Gastrocnemius medialis (tissue), 4 donors: ENCODE measurements around the gene EPM2A. TPM values are rescaled to one million over a fixed set of nuclear protein-coding genes. Genes with fewer than 3 reads are reported as not detected.

Source experiments
- ATAC-seq, 2 donors: fragments of 150-250 bp; one replicate each; pipeline ENCODE4 v1.9.1; 2016
- DNase-seq, 2 donors: peaks; one replicate each; pipeline ENCODE4 v3.0.0-alpha.2; 2019
- H3K27ac ChIP-seq, 4 donors: fragments of 200-600 bp; sonication (generic); 1 replicate in 1 of 4; 2 replicates in 3 of 4; pipeline ENCODE4 v1.5.1; 2016 to 2018; ENCODE audit warnings: mild to moderate bottlenecking in 2 of 4, moderate library complexity in 1 of 4
- H3K27me3 ChIP-seq, 3 donors: fragments of 200-600 bp; sonication (generic) in 2 of 3; 1 replicate in 1 of 3; 2 replicates in 2 of 3; pipeline versions ENCODE4 v1.5.1 to v1.6.0; 2016 to 2019; ENCODE audit warnings: mild to moderate bottlenecking in 1 of 3, moderate library complexity in 1 of 3
- H3K36me3 ChIP-seq, 2 donors: fragments of 200-600 bp; sonication (generic) in 1 of 2; one replicate each; pipeline ENCODE4 v1.5.1; 2017 to 2018
- H3K4me1 ChIP-seq, 2 donors: fragments of 200-600 bp; sonication (generic) in 1 of 2; one replicate each; pipeline ENCODE4 v1.5.1; 2016 to 2017; ENCODE audit warnings: mild to moderate bottlenecking in 2 of 2
- H3K4me3 ChIP-seq, 4 donors: fragments of 200-600 bp; sonication (generic) in 3 of 4; 1 replicate in 1 of 4; 2 replicates in 3 of 4; pipeline ENCODE4 v1.5.1; 2016 to 2019; ENCODE audit warnings: mild to moderate bottlenecking in 2 of 4
- H3K9me3 ChIP-seq, 3 donors: fragments of 200-600 bp; sonication (generic) in 2 of 3; 1 replicate in 1 of 3; 2 replicates in 2 of 3; pipeline ENCODE4 v1.5.1; 2016 to 2019
- CTCF ChIP-seq, 5 experiments: fragments of 450-650 bp in 3 of 5; fragments of 200-600 bp in 2 of 5; sonication (generic) in 2 of 5; IDR thresholded peaks in 4 of 5; conservative IDR thresholded peaks in 1 of 5; 1 replicate in 4 of 5; 2 replicates in 1 of 5; pipeline ENCODE4 v1.5.1; 2016 to 2019; ENCODE audit warnings: antibody characterized with exemption in 5 of 5, mild to moderate bottlenecking in 3 of 5, moderate library complexity in 3 of 5
- POLR2A ChIP-seq, 2 donors: fragments of 450-650 bp; IDR thresholded peaks; one replicate each; pipeline ENCODE4 v1.6.1; 2017; ENCODE audit warnings: antibody characterized with exemption in 2 of 2, mild to moderate bottlenecking in 2 of 2, moderate library complexity in 2 of 2
- in situ Hi-C, 4 donors: fragments of 200-750 bp; cut with MboI; loops; one replicate each; pipeline versions ENCODE4 v1.15.0 to v1.8.0; 2017; ENCODE audit warnings: low sequenced_read_pairs in 4 of 4
- intact Hi-C: fragments of 100-400 bp; cut with DNase I; formaldehyde crosslinking; loops from one replicate; pipeline ENCODE4 v1.15.1; 2023; ENCODE audit warnings: low total_unique reads
- total RNA-seq, 4 donors: library from RNA; depleted of rRNA; stranded (reverse); fragments of >200 nt; gene quantifications; one replicate each; pipeline versions ENCODE4 v1.1.0 to v1.2.3, GENCODE V29; 2016

EPM2A gene
- total RNA-seq, 4 donors from 2014 or later, result 51.9 to 100.0 (median 68.2) TPM

- H3K27ac ChIP-seq, result no peak overlapping the region
- H3K4me3 ChIP-seq, result no peak overlapping the region
- DNase-seq, result no peak
- peaks cover 21 to 27% of the 10 kb centered on the region in 2 donors for H3K4me1 ChIP-seq
- no peaks in the 10 kb centered on the region for H3K36me3 ChIP-seq
- H3K9me3 ChIP-seq, result no peaks in the 10 kb centered on the region
- in situ Hi-C loops (no loop called here), intact Hi-C loops (no loop called here)
- no peak for TF ChIP-seq CTCF (IDR thresholded peaks at IDR 0.05 in 4 of 5, conservative IDR thresholded peaks at IDR 0.05 in 1 of 5)
- no peak for TF ChIP-seq POLR2A (IDR thresholded peaks at IDR 0.05)
- no peaks in the 10 kb centered on the region for H3K27me3 ChIP-seq
- ATAC-seq, result no peak
These were observed 46.8 kb downstream of the EPM2A start for GRCh38 chr6:145688493-145688905.

DNA sequence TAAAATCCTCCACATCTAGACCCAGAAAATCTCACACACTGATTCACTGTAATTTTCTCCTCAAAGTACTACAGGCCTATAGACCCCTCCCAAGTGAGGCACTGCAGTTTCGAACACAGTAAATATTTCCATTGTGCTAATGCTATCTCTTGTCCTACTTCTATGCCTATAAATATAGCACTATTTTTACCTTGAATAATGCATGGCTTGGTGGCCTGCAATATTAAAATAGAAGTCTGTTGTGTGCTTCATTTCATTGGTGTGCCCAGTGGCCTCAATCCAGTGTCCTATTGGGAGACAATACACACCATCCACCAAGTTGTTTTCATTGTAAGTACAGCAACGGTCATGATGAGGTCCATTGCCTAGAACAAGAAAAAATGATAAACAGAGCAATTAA, 49.4 kb downstream of the EPM2A start:
- H3K27ac ChIP-seq, result peak overlapping the region in 2 of 4 donors; percentile 1 to 25
- no peak for DNase-seq
- H3K36me3 ChIP-seq, result peaks cover 0 to 13% of the 10 kb centered on the region in 2 donors
- in situ Hi-C loops (no loop called here), intact Hi-C loops (no loop called here)
- no peaks in the 10 kb centered on the region for H3K9me3 ChIP-seq
- TF ChIP-seq CTCF (IDR thresholded peaks at IDR 0.05 in 4 of 5, conservative IDR thresholded peaks at IDR 0.05 in 1 of 5), result no peak
- TF ChIP-seq POLR2A (IDR thresholded peaks at IDR 0.05), result no peak
- ATAC-seq, result no peak
- no peaks in the 10 kb centered on the region for H3K27me3 ChIP-seq
- H3K4me1 ChIP-seq, result peaks cover 21 to 27% of the 10 kb centered on the region in 2 donors
- H3K4me3 ChIP-seq, result no peak overlapping the region

DNA sequence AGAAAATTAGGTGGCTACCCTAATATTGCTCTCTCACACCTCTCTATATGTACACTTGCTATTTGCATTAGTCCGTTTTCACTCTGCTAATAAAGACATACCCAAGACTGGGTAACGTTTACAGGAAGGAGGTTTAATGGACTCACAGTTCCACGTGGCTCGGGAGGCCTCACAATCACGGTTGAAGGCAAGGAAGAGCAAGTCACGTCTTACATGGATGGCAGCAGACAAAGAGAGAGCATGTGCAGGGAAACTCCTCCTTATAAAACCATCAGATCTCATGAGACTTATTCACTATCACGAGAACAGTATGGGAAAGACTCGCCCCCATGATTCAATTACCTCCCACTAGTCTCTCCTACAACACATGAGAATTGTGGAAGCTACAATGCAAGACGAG, 53.4 kb downstream of the EPM2A start:
- H3K4me1 ChIP-seq, result peaks cover 13 to 14% of the 10 kb centered on the region in 2 donors
- H3K36me3 ChIP-seq, result peaks cover 0 to 23% of the 10 kb centered on the region in 2 donors
- TF ChIP-seq CTCF (IDR thresholded peaks at IDR 0.05 in 4 of 5, conservative IDR thresholded peaks at IDR 0.05 in 1 of 5), result no peak
- no peak for TF ChIP-seq POLR2A (IDR thresholded peaks at IDR 0.05)
- no peak overlapping the region for H3K4me3 ChIP-seq
- DNase-seq (no peak), ATAC-seq (no peak)
- intact Hi-C loops (no loop called here), in situ Hi-C loops (no loop called here)
- no peaks in the 10 kb centered on the region for H3K9me3 ChIP-seq
- no peak overlapping the region for H3K27ac ChIP-seq
- no peaks in the 10 kb centered on the region for H3K27me3 ChIP-seq

DNA sequence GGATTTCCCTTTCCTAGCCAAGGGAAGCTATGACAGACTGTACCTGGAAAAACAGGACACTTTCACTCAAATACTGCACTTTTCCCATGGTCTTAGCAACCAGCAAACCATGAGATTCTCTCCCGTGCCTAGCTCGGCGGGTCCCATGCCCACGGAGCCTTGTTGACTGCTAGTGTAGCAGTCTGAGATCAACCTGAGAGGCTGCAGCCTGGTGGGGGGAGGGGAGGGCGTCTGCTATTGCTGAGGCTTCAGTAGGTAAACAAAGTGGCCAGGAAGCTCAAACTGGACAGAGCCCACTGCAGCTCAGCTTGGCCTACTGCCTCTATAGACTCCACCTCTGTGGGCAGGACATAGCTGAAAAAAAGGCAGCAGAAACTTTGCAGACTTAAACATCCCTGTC, 61.8 kb downstream of the EPM2A start:
- no peaks in the 10 kb centered on the region for H3K27me3 ChIP-seq
- DNase-seq (no peak), ATAC-seq (no peak)
- intact Hi-C loops (no loop called here), in situ Hi-C loops (no loop called here)
- no peak overlapping the region for H3K4me3 ChIP-seq
- H3K36me3 ChIP-seq, result peaks cover 0 to under 1% of the 10 kb centered on the region in 2 donors
- TF ChIP-seq POLR2A (IDR thresholded peaks at IDR 0.05) (no peak), CTCF (IDR thresholded peaks at IDR 0.05 in 4 of 5, conservative IDR thresholded peaks at IDR 0.05 in 1 of 5) (no peak)
- H3K27ac ChIP-seq, result no peak overlapping the region
- H3K4me1 ChIP-seq, result no peaks in the 10 kb centered on the region
- H3K9me3 ChIP-seq, result no peaks in the 10 kb centered on the region

- ATAC-seq (no peak), DNase-seq (no peak)
- H3K27ac ChIP-seq, result peak overlapping the region in 1 of 4 donors; percentile 12
- H3K36me3 ChIP-seq, result peaks cover 0 to 4% of the 10 kb centered on the region in 2 donors
- intact Hi-C loops, result no loop called here
- no peaks in the 10 kb centered on the region for H3K9me3 ChIP-seq
- no peaks in the 10 kb centered on the region for H3K27me3 ChIP-seq
- H3K4me3 ChIP-seq, result no peak overlapping the region
- no peaks in the 10 kb centered on the region for H3K4me1 ChIP-seq
- in situ Hi-C loops, result no loop called here
- TF ChIP-seq CTCF (IDR thresholded peaks at IDR 0.05 in 4 of 5, conservative IDR thresholded peaks at IDR 0.05 in 1 of 5), result no peak
- TF ChIP-seq POLR2A (IDR thresholded peaks at IDR 0.05), result no peak
These were observed 65.0 kb downstream of the EPM2A start for GRCh38 chr6:145670311-145670710.
